CD4-positive, CD25-positive, alpha-beta regulatory T cell (primary cell): ENCODE data around the gene RPUSD4. TPM values are rescaled to one million over a fixed set of nuclear protein-coding genes. Genes with fewer than 3 reads are reported as not detected.

Experiments used
- ATAC-seq, 2 donors: fragments of 150-1000 bp; cut with Tn5 transposase; one replicate each; pipeline ENCODE4 v1.10.0; 2021; ENCODE audit warnings: low read depth in 2 of 2, moderate number of reproducible peaks in 2 of 2, moderate library complexity in 1 of 2
- DNase-seq, 3 donors: peaks; one replicate each; pipeline versions ENCODE4 v3.0.0 to v3.0.0-alpha.2; 2012 to 2022; ENCODE audit warnings: mixed read lengths in 1 of 3
- H3K27ac ChIP-seq: one replicate; pipeline ENCODE4 v1.7.0; 2013; ENCODE audit warnings: mild to moderate bottlenecking, low read length; ENCODE audit not compliant: insufficient read depth, poor library complexity, severe bottlenecking
- H3K27me3 ChIP-seq: one replicate; pipeline ENCODE4 v1.7.0; 2013; ENCODE audit warnings: low read length; ENCODE audit not compliant: control insufficient read depth, insufficient read depth
- H3K36me3 ChIP-seq: one replicate; pipeline ENCODE4 v1.7.0; 2013; ENCODE audit warnings: mild to moderate bottlenecking, low read length, moderate library complexity; ENCODE audit not compliant: control insufficient read depth, insufficient read depth
- H3K4me1 ChIP-seq: 2 replicates; pipeline ENCODE4 v1.7.0; 2013; ENCODE audit warnings: mild to moderate bottlenecking, low read length; ENCODE audit not compliant: insufficient read depth, control insufficient read depth, poor library complexity, severe bottlenecking
- H3K4me3 ChIP-seq: one replicate; pipeline ENCODE4 v1.7.0; 2013; ENCODE audit warnings: low read depth, mild to moderate bottlenecking, low read length, moderate library complexity
- H3K9me3 ChIP-seq, 2 experiments: 1 replicate in 1 of 2; 2 replicates in 1 of 2; pipeline ENCODE4 v1.7.0; 2013; ENCODE audit warnings: low read length in 2 of 2, mild to moderate bottlenecking in 1 of 2, moderate library complexity in 1 of 2; ENCODE audit not compliant: control insufficient read depth in 2 of 2
- H3K27ac Mint-ChIP-seq, 3 donors: one replicate each; pipeline ENCODE4 v1.8.0; 2020 to 2022; ENCODE audit warnings: mild to moderate bottlenecking in 3 of 3, mixed read lengths in 3 of 3, moderate library complexity in 2 of 3
- H3K27me3 Mint-ChIP-seq: one replicate; pipeline ENCODE4 v1.8.0; 2022; ENCODE audit warnings: mild to moderate bottlenecking, mixed read lengths
- H3K36me3 Mint-ChIP-seq: one replicate; pipeline ENCODE4 v1.8.0; 2020; ENCODE audit warnings: mixed read lengths
- H3K4me1 Mint-ChIP-seq, 4 donors: one replicate each; pipeline ENCODE4 v1.8.0; 2020 to 2022; ENCODE audit warnings: mixed read lengths in 4 of 4, mild to moderate bottlenecking in 1 of 4
- H3K4me3 Mint-ChIP-seq, 4 donors: one replicate each; pipeline ENCODE4 v1.8.0; 2020 to 2022; ENCODE audit warnings: mild to moderate bottlenecking in 4 of 4, mixed read lengths in 4 of 4, moderate library complexity in 3 of 4
- H3K9me3 Mint-ChIP-seq, 7 donors: one replicate each; pipeline ENCODE4 v1.8.0; 2020 to 2022; ENCODE audit warnings: mixed read lengths in 7 of 7, mild to moderate bottlenecking in 3 of 7, moderate library complexity in 2 of 7
- polyA plus RNA-seq, 4 donors: library from polyadenylated mRNA; unstranded; fragments of 300-500 nt; fragmentation: Illumina TruSeq; gene quantifications; one replicate each; pipeline ENCODE4 v1.2.3, GENCODE V29; 2021
- total RNA-seq: library from RNA; stranded (reverse); gene quantifications from one replicate; pipeline ENCODE4 v1.2.3, GENCODE V29; 2022

Gene RPUSD4
- total and polyA plus RNA-seq, 5 donors from 2014 or later: 20.0 to 34.8 (median 25.0) TPM

DNA sequence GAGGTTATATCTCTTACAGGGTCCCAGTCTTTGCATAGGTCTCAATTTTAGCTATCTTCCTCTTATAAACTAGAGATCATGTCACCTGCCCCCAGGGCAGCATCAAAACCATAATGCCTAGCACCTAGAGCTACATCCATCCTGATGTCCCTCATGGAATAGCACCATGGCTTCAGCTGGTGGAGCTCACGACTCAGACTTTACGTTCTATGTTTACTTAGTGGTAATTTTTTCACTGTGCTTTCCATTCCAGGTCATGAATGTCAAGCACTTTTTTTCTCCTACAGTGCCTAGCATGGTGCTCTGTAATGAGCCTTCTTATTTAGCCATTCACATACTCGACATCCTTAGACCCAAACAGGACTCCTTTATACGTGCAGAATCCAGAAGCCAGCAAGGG is 58.4 kb downstream of the RPUSD4 start:
- peaks cover 4% of the 10 kb centered on the region for H3K36me3 Mint-ChIP-seq
- DNase-seq (no peak), ATAC-seq (no peak)
- H3K9me3 Mint-ChIP-seq: peaks cover 0 to 16% (median 6%) of the 10 kb centered on the region in 7 donors
- Histone ChIP-seq H3K9me3 (peaks cover 2 to 12% of the 10 kb centered on the region in 2 experiments), H3K4me3 (no peak overlapping the region), H3K27ac (no peak overlapping the region), H3K36me3 (no peaks in the 10 kb centered on the region), H3K27me3 (peaks cover 3% of the 10 kb centered on the region), H3K4me1 (no peaks in the 10 kb centered on the region)
- H3K27ac Mint-ChIP-seq: no peak overlapping the region
- H3K4me3 Mint-ChIP-seq: no peak overlapping the region
- peaks cover 0 to 4% (median 0%) of the 10 kb centered on the region in 4 donors for H3K4me1 Mint-ChIP-seq
- peaks cover 15% of the 10 kb centered on the region for H3K27me3 Mint-ChIP-seq

DNA sequence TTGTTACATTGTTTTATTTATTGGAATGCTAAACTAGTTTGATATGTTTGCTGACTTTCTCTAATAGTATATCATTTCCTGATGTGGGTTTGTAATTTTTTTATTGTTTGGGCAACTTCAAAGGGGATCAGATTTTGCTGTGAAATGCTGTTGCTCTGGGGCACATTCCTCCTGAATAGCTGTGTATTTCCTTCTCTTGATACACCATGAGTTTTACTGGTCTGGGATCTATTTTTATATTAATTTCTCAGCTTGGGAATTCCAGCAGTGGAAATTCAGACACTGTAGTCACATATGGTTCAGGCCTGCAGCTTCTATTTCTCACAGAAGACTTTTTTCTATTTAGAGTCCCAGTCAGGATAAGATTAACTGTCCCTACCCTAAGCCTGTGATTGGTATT is 58.9 kb downstream of the RPUSD4 start:
- Histone ChIP-seq H3K36me3 (no peaks in the 10 kb centered on the region), H3K9me3 (peaks cover 2 to 12% of the 10 kb centered on the region in 2 experiments), H3K27ac (no peak overlapping the region), H3K4me1 (no peaks in the 10 kb centered on the region), H3K4me3 (no peak overlapping the region), H3K27me3 (peaks cover 3% of the 10 kb centered on the region)
- no peak overlapping the region for H3K4me3 Mint-ChIP-seq
- H3K4me1 Mint-ChIP-seq: peaks cover 0 to 4% (median 0%) of the 10 kb centered on the region in 4 donors
- no peak overlapping the region for H3K27ac Mint-ChIP-seq
- ATAC-seq: no peak
- peaks cover 0 to 16% (median 6%) of the 10 kb centered on the region in 7 donors for H3K9me3 Mint-ChIP-seq
- H3K36me3 Mint-ChIP-seq: peaks cover 4% of the 10 kb centered on the region
- DNase-seq: no peak
- H3K27me3 Mint-ChIP-seq: peaks cover 15% of the 10 kb centered on the region

DNA sequence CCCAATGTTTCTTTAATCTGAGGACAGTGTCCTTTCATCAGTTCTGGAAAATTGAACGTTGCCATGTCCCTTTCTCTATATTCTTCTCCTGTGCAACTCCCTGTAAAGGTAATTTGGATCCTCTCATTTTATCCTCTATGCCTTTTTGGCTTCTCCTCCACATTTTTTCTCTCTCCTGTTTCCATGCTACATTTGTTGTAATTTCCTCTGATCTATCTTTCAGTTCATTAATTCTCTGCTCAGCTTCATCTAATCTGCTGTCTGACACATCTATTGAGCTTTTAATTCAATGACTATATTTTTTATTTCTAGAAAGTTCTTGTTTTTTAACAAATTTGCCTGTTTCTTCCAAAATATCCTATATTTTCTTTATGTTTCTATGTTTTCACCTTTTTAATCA is 59.3 kb downstream of the RPUSD4 start:
- peaks cover 0 to 16% (median 6%) of the 10 kb centered on the region in 7 donors for H3K9me3 Mint-ChIP-seq
- H3K27me3 Mint-ChIP-seq: peaks cover 15% of the 10 kb centered on the region

More for the DNA sequence above, 59.3 kb downstream of the RPUSD4 start:
- Mint-ChIP-seq H3K4me3 (no peak overlapping the region), H3K27ac (no peak overlapping the region), H3K4me1 (peaks cover 0 to 4% (median 0%) of the 10 kb centered on the region in 4 donors), H3K36me3 (peaks cover 4% of the 10 kb centered on the region)
- DNase-seq (no peak), ATAC-seq (no peak)
- Histone ChIP-seq H3K27ac (no peak overlapping the region), H3K27me3 (peaks cover 3% of the 10 kb centered on the region), H3K36me3 (no peaks in the 10 kb centered on the region), H3K9me3 (peaks cover 2 to 12% of the 10 kb centered on the region in 2 experiments), H3K4me3 (no peak overlapping the region), H3K4me1 (no peaks in the 10 kb centered on the region)

Other genes starting within 250 kb of the RPUSD4 start
- gene CDON, start 148.8 kb downstream of the RPUSD4 start, total RNA-seq: 2.1 TPM
- gene CDON, start 148.8 kb downstream of the RPUSD4 start, polyA plus RNA-seq: 1 to 10 TPM in 1 of 4 donors, under 1 TPM in 2, not detected in 1; 0.10 to 1.2 (median 0.55) TPM
- gene FAM118B, start 132 bp upstream of the RPUSD4 start, total RNA-seq: 4.4 TPM
- gene FAM118B, start 132 bp upstream of the RPUSD4 start, polyA plus RNA-seq: 10 to 100 TPM; 11.0 to 17.0 (median 16.8) TPM
- 182 TPM for gene SRPRA, start 57.2 kb upstream of the RPUSD4 start, total RNA-seq
- gene SRPRA, start 57.2 kb upstream of the RPUSD4 start, polyA plus RNA-seq: 100 to 1,000 TPM in 2 of 4 donors, 10 to 100 TPM in 2; 91.1 to 108 (median 97.2) TPM
- 33.3 TPM for gene FOXRED1, start 57.5 kb upstream of the RPUSD4 start, total RNA-seq
- gene FOXRED1, start 57.5 kb upstream of the RPUSD4 start, polyA plus RNA-seq: 10 to 100 TPM; 13.9 to 20.8 (median 18.7) TPM
- gene TIRAP, start 71.4 kb upstream of the RPUSD4 start, total RNA-seq: 15.5 TPM
- gene TIRAP, start 71.4 kb upstream of the RPUSD4 start, polyA plus RNA-seq: 10 to 100 TPM in 1 of 4 donors, 1 to 10 TPM in 3; 8.1 to 11.3 (median 8.9) TPM
- gene DCPS, start 92.4 kb upstream of the RPUSD4 start, total RNA-seq: 18.1 TPM
- gene DCPS, start 92.4 kb upstream of the RPUSD4 start, polyA plus RNA-seq: 10 to 100 TPM; 42.3 to 57.6 (median 49.7) TPM
- gene ST3GAL4, start 144.0 kb upstream of the RPUSD4 start, total RNA-seq: 4.7 TPM
- gene ST3GAL4, start 144.0 kb upstream of the RPUSD4 start, polyA plus RNA-seq: 1 to 10 TPM; 1.4 to 3.1 (median 2.3) TPM